Measurements from ENCODE around the gene DKK3. TPM values are rescaled to one million over a fixed set of nuclear protein-coding genes. Genes with fewer than 3 reads are reported as not detected.

DKK3 gene
- total RNA-seq, 4 donors from 2014 or later = 8.7 to 34.1 (median 20.4) TPM

DNA sequence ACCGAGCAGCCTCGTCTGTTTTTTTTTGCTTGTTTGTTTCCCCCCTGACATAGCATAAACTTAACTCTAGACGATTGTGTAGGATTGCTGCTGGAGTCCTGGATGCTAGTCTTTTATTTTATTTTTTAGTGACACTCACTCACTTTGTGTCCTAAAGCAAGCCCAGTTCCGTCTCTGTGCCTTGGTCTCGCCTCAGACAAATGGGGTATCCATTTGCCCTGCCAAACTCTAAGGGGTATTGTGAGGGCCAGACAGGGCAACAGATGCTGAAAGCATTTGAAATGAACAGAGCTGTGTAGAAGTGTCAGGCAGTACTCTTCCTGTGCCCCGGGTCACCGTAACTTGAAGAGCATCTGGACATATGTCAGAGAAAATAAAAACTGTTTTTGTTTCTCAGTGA, 34.8 kb upstream of the DKK3 start:
- TF ChIP-seq, protein P1, sequence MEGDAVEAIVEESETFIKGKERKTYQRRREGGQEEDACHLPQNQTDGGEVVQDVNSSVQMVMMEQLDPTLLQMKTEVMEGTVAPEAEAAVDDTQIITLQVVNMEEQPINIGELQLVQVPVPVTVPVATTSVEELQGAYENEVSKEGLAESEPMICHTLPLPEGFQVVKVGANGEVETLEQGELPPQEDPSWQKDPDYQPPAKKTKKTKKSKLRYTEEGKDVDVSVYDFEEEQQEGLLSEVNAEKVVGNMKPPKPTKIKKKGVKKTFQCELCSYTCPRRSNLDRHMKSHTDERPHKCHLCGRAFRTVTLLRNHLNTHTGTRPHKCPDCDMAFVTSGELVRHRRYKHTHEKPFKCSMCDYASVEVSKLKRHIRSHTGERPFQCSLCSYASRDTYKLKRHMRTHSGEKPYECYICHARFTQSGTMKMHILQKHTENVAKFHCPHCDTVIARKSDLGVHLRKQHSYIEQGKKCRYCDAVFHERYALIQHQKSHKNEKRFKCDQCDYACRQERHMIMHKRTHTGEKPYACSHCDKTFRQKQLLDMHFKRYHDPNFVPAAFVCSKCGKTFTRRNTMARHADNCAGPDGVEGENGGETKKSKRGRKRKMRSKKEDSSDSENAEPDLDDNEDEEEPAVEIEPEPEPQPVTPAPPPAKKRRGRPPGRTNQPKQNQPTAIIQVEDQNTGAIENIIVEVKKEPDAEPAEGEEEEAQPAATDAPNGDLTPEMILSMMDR (IDR thresholded peaks at IDR 0.05; ENCODE audit: low read depth) = no peak

DNA sequence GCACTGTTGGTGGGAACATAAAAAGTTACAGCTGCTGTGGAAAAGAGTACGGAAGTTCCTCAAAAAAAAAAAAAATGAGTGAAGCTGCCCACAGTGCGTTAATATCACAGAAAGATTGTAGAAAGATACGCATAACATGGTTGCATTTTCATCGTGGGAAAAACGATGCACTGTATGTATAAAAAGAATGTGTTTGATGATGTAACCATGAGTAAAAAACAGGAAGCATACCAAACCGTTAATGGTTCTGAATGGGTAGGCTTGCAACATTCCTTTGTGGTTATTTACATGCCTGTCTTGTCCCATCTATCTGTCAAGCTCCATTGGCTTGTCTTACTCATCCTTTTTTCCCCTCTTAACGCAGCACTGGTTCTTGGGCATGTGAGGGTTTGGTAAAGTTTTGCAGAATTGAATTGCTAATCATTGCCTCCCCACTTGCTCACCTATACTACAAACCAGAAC, 33.8 kb upstream of the DKK3 start:
- TF ChIP-seq, protein P1 (IDR thresholded peaks at IDR 0.05; ENCODE audit: low read depth) = no peak

DNA sequence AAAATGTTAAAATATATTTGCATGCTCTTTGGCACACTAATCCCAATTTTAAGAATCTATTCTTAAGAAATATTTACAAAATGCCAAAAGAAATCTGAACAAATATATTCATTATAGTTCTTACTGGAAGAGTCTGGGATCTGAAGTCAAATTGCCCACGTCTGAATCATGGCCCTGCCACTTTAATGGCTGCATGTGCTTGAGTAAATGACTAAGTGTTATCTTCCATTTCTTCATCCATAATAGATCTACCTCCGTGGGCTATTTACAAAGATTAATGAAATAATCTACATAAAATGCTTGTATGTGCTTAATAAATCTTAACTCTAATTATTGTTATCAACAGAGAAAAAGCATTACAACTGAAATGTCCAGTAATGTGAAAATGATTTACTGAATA, 24.5 kb upstream of the DKK3 start:
- TF ChIP-seq, protein P1 (IDR thresholded peaks at IDR 0.05; ENCODE audit: low read depth) = no peak

DNA sequence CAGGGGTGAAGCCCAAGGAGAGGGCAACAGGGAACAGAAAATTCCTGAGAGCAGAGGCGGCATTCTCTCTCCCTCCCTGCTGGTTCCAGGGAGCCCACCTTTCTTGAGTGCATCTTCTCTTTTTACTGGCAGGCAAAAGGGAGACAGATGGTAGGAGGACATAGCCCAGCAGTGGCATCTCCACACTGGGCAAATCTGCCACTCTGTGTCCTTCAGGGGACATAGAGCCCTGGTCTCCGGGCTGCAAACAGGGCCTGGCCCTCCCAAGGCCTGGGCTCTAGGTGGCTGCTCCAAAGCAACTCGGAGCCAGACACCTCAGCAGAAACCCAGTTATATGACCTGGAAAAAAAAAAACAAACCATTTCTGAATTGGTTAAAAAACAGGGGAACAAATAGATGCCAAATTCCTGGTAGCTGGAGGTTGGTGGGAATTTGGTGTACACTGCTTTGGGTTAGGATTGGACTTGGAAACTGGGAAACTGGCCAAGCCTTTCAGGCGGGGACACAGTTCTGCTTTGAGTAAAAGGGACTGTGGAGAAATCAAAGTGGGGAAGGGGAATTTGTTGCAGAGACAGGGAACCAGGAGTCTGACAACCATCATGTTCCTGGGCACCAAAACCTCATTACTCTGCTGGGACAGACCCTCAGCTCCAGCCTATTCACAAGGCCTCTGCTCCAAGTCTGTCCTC, 23.6 kb upstream of the DKK3 start:
- TF ChIP-seq, protein P1 (IDR thresholded peaks at IDR 0.05; ENCODE audit: low read depth) = no peak

DNA sequence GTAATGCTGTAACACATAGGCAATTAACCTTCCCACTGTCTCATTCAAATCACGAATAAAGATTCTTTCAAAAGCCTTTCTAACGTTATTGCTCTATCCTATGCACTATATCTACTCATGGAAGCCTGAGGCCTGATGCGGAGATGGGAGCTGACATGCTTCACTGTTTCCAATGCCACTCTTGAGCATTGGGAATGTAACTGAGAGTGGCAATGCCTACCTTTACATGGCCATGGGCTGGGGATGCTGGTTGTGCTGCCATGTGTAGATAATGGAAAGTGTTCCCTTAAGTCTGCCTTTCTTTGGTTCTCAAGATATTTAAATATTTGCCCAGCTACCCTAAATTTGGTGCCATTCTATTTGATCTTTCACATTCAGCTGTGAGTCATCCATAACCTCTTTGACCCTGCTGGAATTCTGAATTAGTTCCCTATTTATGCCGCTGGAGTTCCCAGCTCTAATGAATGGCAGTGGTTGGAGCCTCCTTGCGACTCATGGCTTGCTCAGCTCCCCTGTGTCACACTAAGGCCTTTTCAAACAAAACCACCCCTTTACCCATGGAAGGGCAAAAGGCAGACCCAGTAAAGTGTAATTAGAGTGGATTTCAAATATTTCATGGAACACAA, 21.4 kb upstream of the DKK3 start:
- TF ChIP-seq, protein P1 (IDR thresholded peaks at IDR 0.05; ENCODE audit: low read depth) = no peak

DNA sequence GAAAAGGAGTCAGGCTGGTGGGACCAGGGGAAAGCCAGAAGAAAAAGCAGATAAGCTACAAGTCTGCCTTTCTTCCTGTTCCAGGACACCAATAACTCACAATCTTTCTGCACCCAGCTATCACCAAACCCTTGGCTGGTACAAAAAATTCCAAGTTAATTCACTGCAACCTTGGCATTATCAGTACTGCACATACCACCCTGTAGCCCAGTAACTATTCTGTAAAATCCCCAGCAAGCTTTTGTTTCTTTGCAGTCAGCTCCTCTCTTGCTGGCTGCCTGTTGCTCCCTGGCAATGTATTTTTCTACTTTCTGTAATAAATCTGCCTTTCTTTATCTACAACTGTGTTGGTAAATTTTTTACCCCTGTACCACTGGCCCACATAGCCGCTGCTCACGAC, 20.7 kb upstream of the DKK3 start:
- TF ChIP-seq, protein P1 (IDR thresholded peaks at IDR 0.05; ENCODE audit: low read depth) = no peak

DNA sequence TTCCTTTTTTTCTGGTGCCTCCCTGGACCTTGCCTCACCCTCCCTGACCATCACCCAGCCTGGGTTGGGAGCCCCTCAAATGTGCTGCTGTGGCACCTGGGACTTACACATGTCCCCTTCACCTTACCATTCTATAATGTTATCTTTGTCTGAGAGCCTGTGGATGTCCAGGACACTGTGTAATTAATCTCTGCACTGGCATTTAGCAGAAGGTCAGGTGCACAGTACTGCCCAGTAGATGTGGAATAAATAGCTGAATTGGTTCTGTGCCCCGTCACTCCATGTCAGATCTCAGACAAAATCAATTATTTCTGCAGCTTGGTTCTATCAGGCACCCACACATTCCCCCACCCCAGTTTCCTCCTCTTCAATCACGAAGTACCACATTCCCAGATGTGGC, 19.9 kb upstream of the DKK3 start:
- TF ChIP-seq, protein P1 (IDR thresholded peaks at IDR 0.05; ENCODE audit: low read depth) = no peak

Measured in subcutaneous adipose tissue (tissue), 4 donors.